HL-60 (cell line): ENCODE data around the gene EYS.

ENCODE experiments used
- GABPA ChIP-seq: IDR thresholded peaks from 2 replicates; pipeline ENCODE4 v1.6.1; 2012; ENCODE audit warnings: low read depth
- POLR2AphosphoS5 ChIP-seq: IDR thresholded peaks from 2 replicates; pipeline ENCODE4 v1.6.1; 2012; ENCODE audit warnings: low read depth
- TF ChIP-seq, protein P1 (sequence below): IDR thresholded peaks from one replicate; pipeline ENCODE4 v1.5.1; 2011; ENCODE audit warnings: low read length, control low read depth, inconsistent platforms; ENCODE audit not compliant: insufficient read depth
- TF ChIP-seq, protein P2 (sequence below): IDR thresholded peaks from 2 replicates; pipeline ENCODE4 v1.6.1; 2012; ENCODE audit warnings: low read depth; ENCODE audit not compliant: insufficient replicate concordance

DNA sequence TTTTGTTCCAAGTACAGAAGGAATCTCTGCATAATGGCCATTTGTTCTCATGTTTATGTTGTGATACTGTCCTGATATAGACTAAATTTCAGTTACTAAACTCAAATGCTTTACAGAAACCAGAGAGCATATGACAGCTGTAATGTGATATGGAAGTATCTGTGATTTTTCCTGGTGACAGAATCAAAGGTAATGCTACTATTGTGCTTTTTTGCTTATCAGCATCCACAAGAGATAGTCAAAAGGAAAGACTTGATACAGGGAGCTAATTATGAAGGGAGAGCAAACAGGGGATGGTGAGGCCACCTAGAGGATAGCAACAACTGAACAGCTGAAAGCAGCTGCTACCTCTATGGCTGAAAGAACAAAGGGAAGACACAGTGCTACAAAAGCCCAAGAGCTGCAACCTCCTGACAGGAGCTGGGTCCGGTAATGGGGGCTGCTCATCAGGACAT lies 1890.0 kb downstream of the EYS start:
- TF ChIP-seq, protein P1, sequence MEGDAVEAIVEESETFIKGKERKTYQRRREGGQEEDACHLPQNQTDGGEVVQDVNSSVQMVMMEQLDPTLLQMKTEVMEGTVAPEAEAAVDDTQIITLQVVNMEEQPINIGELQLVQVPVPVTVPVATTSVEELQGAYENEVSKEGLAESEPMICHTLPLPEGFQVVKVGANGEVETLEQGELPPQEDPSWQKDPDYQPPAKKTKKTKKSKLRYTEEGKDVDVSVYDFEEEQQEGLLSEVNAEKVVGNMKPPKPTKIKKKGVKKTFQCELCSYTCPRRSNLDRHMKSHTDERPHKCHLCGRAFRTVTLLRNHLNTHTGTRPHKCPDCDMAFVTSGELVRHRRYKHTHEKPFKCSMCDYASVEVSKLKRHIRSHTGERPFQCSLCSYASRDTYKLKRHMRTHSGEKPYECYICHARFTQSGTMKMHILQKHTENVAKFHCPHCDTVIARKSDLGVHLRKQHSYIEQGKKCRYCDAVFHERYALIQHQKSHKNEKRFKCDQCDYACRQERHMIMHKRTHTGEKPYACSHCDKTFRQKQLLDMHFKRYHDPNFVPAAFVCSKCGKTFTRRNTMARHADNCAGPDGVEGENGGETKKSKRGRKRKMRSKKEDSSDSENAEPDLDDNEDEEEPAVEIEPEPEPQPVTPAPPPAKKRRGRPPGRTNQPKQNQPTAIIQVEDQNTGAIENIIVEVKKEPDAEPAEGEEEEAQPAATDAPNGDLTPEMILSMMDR = no peak
- TF ChIP-seq POLR2AphosphoS5 (no peak), GABPA (no peak)
- TF ChIP-seq, protein P2, sequence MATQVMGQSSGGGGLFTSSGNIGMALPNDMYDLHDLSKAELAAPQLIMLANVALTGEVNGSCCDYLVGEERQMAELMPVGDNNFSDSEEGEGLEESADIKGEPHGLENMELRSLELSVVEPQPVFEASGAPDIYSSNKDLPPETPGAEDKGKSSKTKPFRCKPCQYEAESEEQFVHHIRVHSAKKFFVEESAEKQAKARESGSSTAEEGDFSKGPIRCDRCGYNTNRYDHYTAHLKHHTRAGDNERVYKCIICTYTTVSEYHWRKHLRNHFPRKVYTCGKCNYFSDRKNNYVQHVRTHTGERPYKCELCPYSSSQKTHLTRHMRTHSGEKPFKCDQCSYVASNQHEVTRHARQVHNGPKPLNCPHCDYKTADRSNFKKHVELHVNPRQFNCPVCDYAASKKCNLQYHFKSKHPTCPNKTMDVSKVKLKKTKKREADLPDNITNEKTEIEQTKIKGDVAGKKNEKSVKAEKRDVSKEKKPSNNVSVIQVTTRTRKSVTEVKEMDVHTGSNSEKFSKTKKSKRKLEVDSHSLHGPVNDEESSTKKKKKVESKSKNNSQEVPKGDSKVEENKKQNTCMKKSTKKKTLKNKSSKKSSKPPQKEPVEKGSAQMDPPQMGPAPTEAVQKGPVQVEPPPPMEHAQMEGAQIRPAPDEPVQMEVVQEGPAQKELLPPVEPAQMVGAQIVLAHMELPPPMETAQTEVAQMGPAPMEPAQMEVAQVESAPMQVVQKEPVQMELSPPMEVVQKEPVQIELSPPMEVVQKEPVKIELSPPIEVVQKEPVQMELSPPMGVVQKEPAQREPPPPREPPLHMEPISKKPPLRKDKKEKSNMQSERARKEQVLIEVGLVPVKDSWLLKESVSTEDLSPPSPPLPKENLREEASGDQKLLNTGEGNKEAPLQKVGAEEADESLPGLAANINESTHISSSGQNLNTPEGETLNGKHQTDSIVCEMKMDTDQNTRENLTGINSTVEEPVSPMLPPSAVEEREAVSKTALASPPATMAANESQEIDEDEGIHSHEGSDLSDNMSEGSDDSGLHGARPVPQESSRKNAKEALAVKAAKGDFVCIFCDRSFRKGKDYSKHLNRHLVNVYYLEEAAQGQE = no peak
